Measurements from ENCODE around the gene ANKLE1. TPM values are rescaled to one million over a fixed set of nuclear protein-coding genes. Genes with fewer than 3 reads are reported as not detected.

Gene ANKLE1
- total and polyA plus RNA-seq, 2 experiments from 2014 or later: 0.29 to 0.90 TPM

DNA sequence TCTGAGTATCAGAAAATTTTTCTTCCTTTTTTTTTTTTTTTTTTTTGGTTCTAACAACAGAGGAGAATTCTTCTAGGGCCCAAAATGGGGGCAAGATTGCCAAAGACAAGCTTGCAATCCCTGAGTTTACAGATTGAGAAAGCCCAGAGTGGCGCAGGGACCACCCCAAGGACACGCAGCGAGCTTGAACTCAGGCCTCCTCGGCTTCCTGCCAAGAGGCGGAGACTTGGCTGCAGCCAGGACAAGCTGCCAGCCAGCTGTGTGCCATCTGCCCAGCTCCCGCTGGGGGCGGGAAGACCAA, 23.5 kb downstream of the ANKLE1 start:
- no peak overlapping the region for H2AFZ ChIP-seq
- peaks cover 33% of the 10 kb centered on the region for H3K79me2 ChIP-seq
- no peaks in the 10 kb centered on the region for H3K9me2 ChIP-seq (replicated peaks; ENCODE audit: insufficient read depth)
- no peaks in the 10 kb centered on the region for H3K27me3 ChIP-seq
- no peak for DNase-seq (ENCODE audit: low spot score)
- H4K20me1 ChIP-seq (ENCODE audit: insufficient read depth, poor library complexity, severe bottlenecking): no peaks in the 10 kb centered on the region
- H3K4me1 ChIP-seq (ENCODE audit: insufficient read depth): peaks cover 18% of the 10 kb centered on the region
- peak overlapping the region; percentile 1 for H3K27ac ChIP-seq
- H3K36me3 ChIP-seq (replicated peaks; ENCODE audit: insufficient read depth, low read depth): no peaks in the 10 kb centered on the region
- H3K9me3 ChIP-seq (ENCODE audit: low read depth): no peaks in the 10 kb centered on the region
- TF ChIP-seq, protein P1, sequence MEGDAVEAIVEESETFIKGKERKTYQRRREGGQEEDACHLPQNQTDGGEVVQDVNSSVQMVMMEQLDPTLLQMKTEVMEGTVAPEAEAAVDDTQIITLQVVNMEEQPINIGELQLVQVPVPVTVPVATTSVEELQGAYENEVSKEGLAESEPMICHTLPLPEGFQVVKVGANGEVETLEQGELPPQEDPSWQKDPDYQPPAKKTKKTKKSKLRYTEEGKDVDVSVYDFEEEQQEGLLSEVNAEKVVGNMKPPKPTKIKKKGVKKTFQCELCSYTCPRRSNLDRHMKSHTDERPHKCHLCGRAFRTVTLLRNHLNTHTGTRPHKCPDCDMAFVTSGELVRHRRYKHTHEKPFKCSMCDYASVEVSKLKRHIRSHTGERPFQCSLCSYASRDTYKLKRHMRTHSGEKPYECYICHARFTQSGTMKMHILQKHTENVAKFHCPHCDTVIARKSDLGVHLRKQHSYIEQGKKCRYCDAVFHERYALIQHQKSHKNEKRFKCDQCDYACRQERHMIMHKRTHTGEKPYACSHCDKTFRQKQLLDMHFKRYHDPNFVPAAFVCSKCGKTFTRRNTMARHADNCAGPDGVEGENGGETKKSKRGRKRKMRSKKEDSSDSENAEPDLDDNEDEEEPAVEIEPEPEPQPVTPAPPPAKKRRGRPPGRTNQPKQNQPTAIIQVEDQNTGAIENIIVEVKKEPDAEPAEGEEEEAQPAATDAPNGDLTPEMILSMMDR (IDR thresholded peaks at IDR 0.05; ENCODE audit: poor library complexity): no peak
- no peak for TF ChIP-seq EZH2 (IDR thresholded peaks at IDR 0.05; ENCODE audit: borderline replicate concordance)
- no peak for TF ChIP-seq EZH2phosphoT487 (IDR thresholded peaks at IDR 0.05; ENCODE audit: low read depth, severe bottlenecking, unreplicated experiment)
- no peak overlapping the region for H3K4me3 ChIP-seq
- 5% methylated on average over 7 of the region's 7 CpGs for WGBS (ENCODE audit: low lambda C conversion rate, missing lambda C conversion rate)
- peak overlapping the region; percentile 64 for H3K4me2 ChIP-seq

GRCh38 chr19:17305517-17306284, 24.0 kb downstream of the ANKLE1 start, which contains the start of gene MRPL34:
MRPL34 (plus strand) TSS chr19:17305872; CDS start chr19:17305893, 21 bp downstream.
- peak; percentile 99 for DNase-seq (ENCODE audit: low spot score)
- WGBS (ENCODE audit: low lambda C conversion rate, missing lambda C conversion rate): under 1% methylated on average over 55 of the region's 55 CpGs
- H3K9me3 ChIP-seq (ENCODE audit: low read depth): no peaks in the 10 kb centered on the region
- no peaks in the 10 kb centered on the region for H3K36me3 ChIP-seq (replicated peaks; ENCODE audit: insufficient read depth, low read depth)
- no peaks in the 10 kb centered on the region for H3K9me2 ChIP-seq (replicated peaks; ENCODE audit: insufficient read depth)
- H3K4me2 ChIP-seq: peak within 1 kb of the TSS; percentile 94
- H3K79me2 ChIP-seq: peaks cover 38% of the 10 kb centered on the region
- no peak for TF ChIP-seq EZH2phosphoT487 (IDR thresholded peaks at IDR 0.05; ENCODE audit: low read depth, severe bottlenecking, unreplicated experiment)
- TF ChIP-seq, protein P1 (IDR thresholded peaks at IDR 0.05; ENCODE audit: poor library complexity): peak; percentile 92
- peak within 1 kb of the TSS; percentile 46 for H3K4me3 ChIP-seq
- no peaks in the 10 kb centered on the region for H3K27me3 ChIP-seq
- H3K4me1 ChIP-seq (ENCODE audit: insufficient read depth): peaks cover 23% of the 10 kb centered on the region
- H2AFZ ChIP-seq: peak within 1 kb of the TSS; percentile 40
- no peaks in the 10 kb centered on the region for H4K20me1 ChIP-seq (ENCODE audit: insufficient read depth, poor library complexity, severe bottlenecking)
- H3K27ac ChIP-seq: peak within 1 kb of the TSS; percentile 84

GRCh38 chr19:17306285-17306714, 24.6 kb downstream of the ANKLE1 start:
- no peaks in the 10 kb centered on the region for H3K27me3 ChIP-seq
- H2AFZ ChIP-seq: peak overlapping the region; percentile 40
- peaks cover 44% of the 10 kb centered on the region for H3K79me2 ChIP-seq
- no peak for DNase-seq (ENCODE audit: low spot score)
- peak overlapping the region; percentile 84 for H3K27ac ChIP-seq
- no peaks in the 10 kb centered on the region for H3K9me3 ChIP-seq (ENCODE audit: low read depth)
- TF ChIP-seq EZH2phosphoT487 (IDR thresholded peaks at IDR 0.05; ENCODE audit: low read depth, severe bottlenecking, unreplicated experiment) (no peak), EZH2 (IDR thresholded peaks at IDR 0.05; ENCODE audit: borderline replicate concordance) (no peak)
- TF ChIP-seq, protein P1 (IDR thresholded peaks at IDR 0.05; ENCODE audit: poor library complexity): no peak
- H3K36me3 ChIP-seq (replicated peaks; ENCODE audit: insufficient read depth, low read depth): no peaks in the 10 kb centered on the region
- 7% methylated on average over 28 of the region's 28 CpGs for WGBS (ENCODE audit: low lambda C conversion rate, missing lambda C conversion rate)
- peak overlapping the region; percentile 94 for H3K4me2 ChIP-seq
- no peaks in the 10 kb centered on the region for H4K20me1 ChIP-seq (ENCODE audit: insufficient read depth, poor library complexity, severe bottlenecking)
- H3K9me2 ChIP-seq (replicated peaks; ENCODE audit: insufficient read depth): no peaks in the 10 kb centered on the region
- peak overlapping the region; percentile 46 for H3K4me3 ChIP-seq
- H3K4me1 ChIP-seq (ENCODE audit: insufficient read depth): peaks cover 25% of the 10 kb centered on the region

Measured in hepatocyte (in vitro differentiated cells).